ENCODE data around the gene CST3. TPM values are rescaled to one million over a fixed set of nuclear protein-coding genes. Genes with fewer than 3 reads are reported as not detected.

The CST3 gene
- total RNA-seq, 1 experiment from 2014 or later = 158 TPM

- H3K4me3 ChIP-seq (ENCODE audit: low read depth in 2 of 2, low read length in 2 of 2) = no peak overlapping the region
- ATAC-seq (no peak), DNase-seq (ENCODE audit: low read depth, low spot score) (no peak)
- BruUV-seq (replicated peaks) = no TSS peak
- H3K27ac ChIP-seq (ENCODE audit: low read length) = no peak overlapping the region
- no peaks in the 10 kb centered on the region for H3K4me1 ChIP-seq (ENCODE audit: control insufficient read depth, insufficient read depth, low read length)
- H3K27me3 ChIP-seq (ENCODE audit: control insufficient read depth, insufficient read depth, low read length) = peaks cover 3% of the 10 kb centered on the region
- POLR2A ChIA-PET = no interaction called here
- TF ChIP-seq SIN3A (IDR thresholded peaks at IDR 0.05; ENCODE audit: borderline replicate concordance, insufficient read depth, low read depth, low read length) = no peak
- no peak for TF ChIP-seq TCF7L2 (IDR thresholded peaks at IDR 0.05; ENCODE audit: low read depth, low read length)
- TF ChIP-seq, protein P1, sequence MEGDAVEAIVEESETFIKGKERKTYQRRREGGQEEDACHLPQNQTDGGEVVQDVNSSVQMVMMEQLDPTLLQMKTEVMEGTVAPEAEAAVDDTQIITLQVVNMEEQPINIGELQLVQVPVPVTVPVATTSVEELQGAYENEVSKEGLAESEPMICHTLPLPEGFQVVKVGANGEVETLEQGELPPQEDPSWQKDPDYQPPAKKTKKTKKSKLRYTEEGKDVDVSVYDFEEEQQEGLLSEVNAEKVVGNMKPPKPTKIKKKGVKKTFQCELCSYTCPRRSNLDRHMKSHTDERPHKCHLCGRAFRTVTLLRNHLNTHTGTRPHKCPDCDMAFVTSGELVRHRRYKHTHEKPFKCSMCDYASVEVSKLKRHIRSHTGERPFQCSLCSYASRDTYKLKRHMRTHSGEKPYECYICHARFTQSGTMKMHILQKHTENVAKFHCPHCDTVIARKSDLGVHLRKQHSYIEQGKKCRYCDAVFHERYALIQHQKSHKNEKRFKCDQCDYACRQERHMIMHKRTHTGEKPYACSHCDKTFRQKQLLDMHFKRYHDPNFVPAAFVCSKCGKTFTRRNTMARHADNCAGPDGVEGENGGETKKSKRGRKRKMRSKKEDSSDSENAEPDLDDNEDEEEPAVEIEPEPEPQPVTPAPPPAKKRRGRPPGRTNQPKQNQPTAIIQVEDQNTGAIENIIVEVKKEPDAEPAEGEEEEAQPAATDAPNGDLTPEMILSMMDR (IDR thresholded peaks at IDR 0.05) = no peak
- TF ChIP-seq, protein P2, sequence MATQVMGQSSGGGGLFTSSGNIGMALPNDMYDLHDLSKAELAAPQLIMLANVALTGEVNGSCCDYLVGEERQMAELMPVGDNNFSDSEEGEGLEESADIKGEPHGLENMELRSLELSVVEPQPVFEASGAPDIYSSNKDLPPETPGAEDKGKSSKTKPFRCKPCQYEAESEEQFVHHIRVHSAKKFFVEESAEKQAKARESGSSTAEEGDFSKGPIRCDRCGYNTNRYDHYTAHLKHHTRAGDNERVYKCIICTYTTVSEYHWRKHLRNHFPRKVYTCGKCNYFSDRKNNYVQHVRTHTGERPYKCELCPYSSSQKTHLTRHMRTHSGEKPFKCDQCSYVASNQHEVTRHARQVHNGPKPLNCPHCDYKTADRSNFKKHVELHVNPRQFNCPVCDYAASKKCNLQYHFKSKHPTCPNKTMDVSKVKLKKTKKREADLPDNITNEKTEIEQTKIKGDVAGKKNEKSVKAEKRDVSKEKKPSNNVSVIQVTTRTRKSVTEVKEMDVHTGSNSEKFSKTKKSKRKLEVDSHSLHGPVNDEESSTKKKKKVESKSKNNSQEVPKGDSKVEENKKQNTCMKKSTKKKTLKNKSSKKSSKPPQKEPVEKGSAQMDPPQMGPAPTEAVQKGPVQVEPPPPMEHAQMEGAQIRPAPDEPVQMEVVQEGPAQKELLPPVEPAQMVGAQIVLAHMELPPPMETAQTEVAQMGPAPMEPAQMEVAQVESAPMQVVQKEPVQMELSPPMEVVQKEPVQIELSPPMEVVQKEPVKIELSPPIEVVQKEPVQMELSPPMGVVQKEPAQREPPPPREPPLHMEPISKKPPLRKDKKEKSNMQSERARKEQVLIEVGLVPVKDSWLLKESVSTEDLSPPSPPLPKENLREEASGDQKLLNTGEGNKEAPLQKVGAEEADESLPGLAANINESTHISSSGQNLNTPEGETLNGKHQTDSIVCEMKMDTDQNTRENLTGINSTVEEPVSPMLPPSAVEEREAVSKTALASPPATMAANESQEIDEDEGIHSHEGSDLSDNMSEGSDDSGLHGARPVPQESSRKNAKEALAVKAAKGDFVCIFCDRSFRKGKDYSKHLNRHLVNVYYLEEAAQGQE (IDR thresholded peaks at IDR 0.05; ENCODE audit: insufficient read depth in 1 of 2, low read depth in 2 of 2, low read length in 1 of 2) = no peak
- no peak for TF ChIP-seq POLR2AphosphoS5 (IDR thresholded peaks at IDR 0.05; ENCODE audit: low read depth, low read length)
- intact Hi-C loops (cut with micrococcal nuclease; ENCODE audit: unreplicated experiment) = no loop called here
- no peaks in the 10 kb centered on the region for H3K9me3 ChIP-seq (ENCODE audit: control insufficient read depth, insufficient read depth, low read depth, low read length)
- in situ Hi-C loops (cut with HindIII; ENCODE audit: low pct_unique_long_range_greater_than_20kb, low sequenced_read_pairs) = no loop called here
- H3K36me3 ChIP-seq (ENCODE audit: control insufficient read depth, insufficient read depth, low read length) = no peaks in the 10 kb centered on the region
- CTCF ChIA-PET = no interaction called here
Observed at GRCh38 chr20:23653400-23653938, 15.7 kb upstream of the CST3 start.

DNA sequence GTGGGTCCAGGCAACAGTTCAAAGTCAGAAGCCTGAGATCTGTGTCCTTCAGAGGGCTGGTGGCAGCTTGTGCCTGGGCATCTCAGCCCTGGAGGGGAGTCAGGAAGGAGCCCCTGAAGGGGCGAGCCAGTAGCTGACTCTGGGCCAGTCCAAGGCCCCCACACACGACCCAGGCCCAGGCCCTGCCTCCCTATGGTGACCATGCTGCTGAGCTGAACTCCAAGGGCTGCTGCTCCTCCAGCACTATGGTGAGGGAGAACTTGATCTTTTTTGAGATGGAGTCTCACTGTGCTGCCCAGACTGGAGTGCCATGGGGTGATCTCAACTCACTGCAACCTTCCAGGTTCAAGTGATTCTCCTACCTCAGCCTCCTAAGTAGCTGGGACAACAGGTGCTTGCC lies 15.2 kb upstream of the CST3 start:
- in situ Hi-C loops (cut with HindIII; ENCODE audit: low pct_unique_long_range_greater_than_20kb, low sequenced_read_pairs) = no loop called here
- Histone ChIP-seq H3K4me1 (ENCODE audit: control insufficient read depth, insufficient read depth, low read length) (no peaks in the 10 kb centered on the region), H3K4me3 (ENCODE audit: low read depth in 2 of 2, low read length in 2 of 2) (no peak overlapping the region), H3K27me3 (ENCODE audit: control insufficient read depth, insufficient read depth, low read length) (peaks cover 2% of the 10 kb centered on the region), H3K9me3 (ENCODE audit: control insufficient read depth, insufficient read depth, low read depth, low read length) (no peaks in the 10 kb centered on the region), H3K36me3 (ENCODE audit: control insufficient read depth, insufficient read depth, low read length) (no peaks in the 10 kb centered on the region), H3K27ac (ENCODE audit: low read length) (no peak overlapping the region)
- TF ChIP-seq, protein P1 (IDR thresholded peaks at IDR 0.05) = no peak
- no peak for TF ChIP-seq TCF7L2 (IDR thresholded peaks at IDR 0.05; ENCODE audit: low read depth, low read length)
- no peak for TF ChIP-seq POLR2AphosphoS5 (IDR thresholded peaks at IDR 0.05; ENCODE audit: low read depth, low read length)
- TF ChIP-seq, protein P2 (IDR thresholded peaks at IDR 0.05; ENCODE audit: insufficient read depth in 1 of 2, low read depth in 2 of 2, low read length in 1 of 2) = no peak
- no peak for TF ChIP-seq SIN3A (IDR thresholded peaks at IDR 0.05; ENCODE audit: borderline replicate concordance, insufficient read depth, low read depth, low read length)
- intact Hi-C loops (cut with micrococcal nuclease; ENCODE audit: unreplicated experiment) = no loop called here
- CTCF ChIA-PET = no interaction called here
- POLR2A ChIA-PET = no interaction called here
- BruUV-seq (replicated peaks) = no TSS peak
- ATAC-seq = no peak
- DNase-seq (ENCODE audit: low read depth, low spot score) = no peak
